Measurements from ENCODE around the gene CGB1.
"Not testable (repeated sequence)": the region's sequence is repeated elsewhere in the genome, so short reads cannot be mapped to it uniquely, and the experiment has no call there.

The CGB1 gene

GRCh38 chr19:49024233-49024632 lies 12.5 kb downstream of the CGB1 start, which contains the start of gene CGB3:
Gene CGB3 (minus strand): TSS chr19:49024333. CDS start chr19:49023971, 362 bp downstream.
- DNase-seq (ENCODE audit: extremely low read depth in 1 of 2, low read depth in 1 of 2) = not testable (repeated sequence)

- DNase-seq (ENCODE audit: extremely low read depth in 1 of 2, low read depth in 1 of 2) = no peak
These were observed 14.6 kb downstream of the CGB1 start for GRCh38 chr19:49022116-49022515.

- no peak for DNase-seq (ENCODE audit: extremely low read depth in 1 of 2, low read depth in 1 of 2)
These were observed 15.5 kb downstream of the CGB1 start for GRCh38 chr19:49020931-49021895.

- no peak for DNase-seq (ENCODE audit: extremely low read depth in 1 of 2, low read depth in 1 of 2)
These were observed 16.4 kb downstream of the CGB1 start for GRCh38 chr19:49020342-49020741.

GRCh38 chr19:49019242-49019932 lies 17.3 kb downstream of the CGB1 start:
- peak in 1 of 2 donors; percentile 50 for DNase-seq (ENCODE audit: extremely low read depth in 1 of 2, low read depth in 1 of 2)

GRCh38 chr19:49018388-49019241 lies 18.1 kb downstream of the CGB1 start:
- not testable (repeated sequence) for DNase-seq (ENCODE audit: extremely low read depth in 1 of 2, low read depth in 1 of 2)

GRCh38 chr19:49017666-49018351 lies 18.9 kb downstream of the CGB1 start:
- DNase-seq (ENCODE audit: extremely low read depth in 1 of 2, low read depth in 1 of 2) = peak; percentile 29 to 58

GRCh38 chr19:49017041-49017665 lies 19.5 kb downstream of the CGB1 start, which contains the start of gene LHB:
Gene LHB (minus strand): TSS chr19:49017091. CDS start chr19:49017081, 10 bp downstream.
- no peak for DNase-seq (ENCODE audit: extremely low read depth in 1 of 2, low read depth in 1 of 2)

GRCh38 chr19:49016067-49016839 lies 20.4 kb downstream of the CGB1 start:
- no peak for DNase-seq (ENCODE audit: extremely low read depth in 1 of 2, low read depth in 1 of 2)

- no peak for DNase-seq (ENCODE audit: extremely low read depth in 1 of 2, low read depth in 1 of 2)
These were observed 21.8 kb downstream of the CGB1 start for GRCh38 chr19:49014870-49015255.

GRCh38 chr19:49014123-49014869 lies 22.4 kb downstream of the CGB1 start:
- DNase-seq (ENCODE audit: extremely low read depth in 1 of 2, low read depth in 1 of 2) = no peak

- DNase-seq (ENCODE audit: extremely low read depth in 1 of 2, low read depth in 1 of 2) = no peak
These were observed 25.5 kb downstream of the CGB1 start for GRCh38 chr19:49011194-49011593.

- no peak for DNase-seq (ENCODE audit: extremely low read depth in 1 of 2, low read depth in 1 of 2)
These were observed 26.2 kb downstream of the CGB1 start for GRCh38 chr19:49010453-49010852.

GRCh38 chr19:49009828-49010227 lies 26.9 kb downstream of the CGB1 start:
- no peak for DNase-seq (ENCODE audit: extremely low read depth in 1 of 2, low read depth in 1 of 2)

GRCh38 chr19:49006905-49007304 lies 29.8 kb downstream of the CGB1 start:
- DNase-seq (ENCODE audit: extremely low read depth in 1 of 2, low read depth in 1 of 2) = no peak

GRCh38 chr19:49004964-49005614 lies 31.6 kb downstream of the CGB1 start:
- no peak for DNase-seq (ENCODE audit: extremely low read depth in 1 of 2, low read depth in 1 of 2)

GRCh38 chr19:49004133-49004532 lies 32.6 kb downstream of the CGB1 start:
- no peak for DNase-seq (ENCODE audit: extremely low read depth in 1 of 2, low read depth in 1 of 2)

Data from activated CD8-positive, alpha-beta memory T cell treated with anti-CD3 and anti-CD28 coated beads for 1 hour (primary cell).